Ishikawa (cell line): ENCODE results near the gene WWOX.

Experiments used
- CEBPB ChIP-seq: IDR thresholded peaks from 2 replicates; pipeline ENCODE4 v1.6.1; 2012
- EP300 ChIP-seq: IDR thresholded peaks from 2 replicates; pipeline ENCODE4 v1.6.1; 2012; ENCODE audit warnings: borderline replicate concordance
- MAX ChIP-seq: IDR thresholded peaks from 2 replicates; pipeline ENCODE4 v1.6.1; 2012
- NFIC ChIP-seq: IDR thresholded peaks from 2 replicates; pipeline ENCODE4 v1.6.1; 2012
- REST ChIP-seq: IDR thresholded peaks from 2 replicates; pipeline ENCODE4 v1.6.1; 2012; ENCODE audit warnings: low read depth, mild to moderate bottlenecking
- TAF1 ChIP-seq: IDR thresholded peaks from 2 replicates; pipeline ENCODE4 v1.6.1; 2012; ENCODE audit warnings: low read depth, mild to moderate bottlenecking
- USF1 ChIP-seq: IDR thresholded peaks from 2 replicates; pipeline ENCODE4 v1.6.1; 2012
- YY1 ChIP-seq: IDR thresholded peaks from 2 replicates; pipeline ENCODE4 v1.6.1; 2012; ENCODE audit warnings: low read depth

- TF ChIP-seq USF1, result no peak
- no peak for TF ChIP-seq MAX
- no peak for TF ChIP-seq REST
- TF ChIP-seq TAF1, result no peak
- TF ChIP-seq NFIC, result no peak
- TF ChIP-seq EP300, result no peak
- no peak for TF ChIP-seq YY1
- no peak for TF ChIP-seq CEBPB
These were observed 983.5 kb downstream of the WWOX start for GRCh38 chr16:79082970-79083369.
